ENCODE results near the gene CXCR5. TPM values are rescaled to one million over a fixed set of nuclear protein-coding genes. Genes with fewer than 3 reads are reported as not detected.

Gene CXCR5
- total and polyA plus RNA-seq, 2 donors (not counting 1 experiment from before 2014, with no cell fraction given) = 111 to 163 TPM

- Histone ChIP-seq H3K79me2 (ENCODE audit: control insufficient read depth, insufficient read depth, low read length) (peaks cover 42% of the 10 kb centered on the region), H3K4me3 (ENCODE audit: control extremely low read depth in 1 of 5, extremely low read depth in 1 of 5, insufficient read depth in 1 of 5, low read depth in 2 of 5, low read length in 4 of 5) (no peak overlapping the region), H3K36me3 (replicated peaks in 1 of 2; ENCODE audit: control extremely low read depth in 1 of 2, control insufficient read depth in 1 of 2, extremely low read depth in 1 of 2, insufficient read depth in 2 of 2, low read length in 1 of 2) (peaks cover 0 to 4% of the 10 kb centered on the region in 2 experiments), H3K9ac (ENCODE audit: low read length) (no peak overlapping the region), H3K4me1 (ENCODE audit: control insufficient read depth in 2 of 2, insufficient read depth in 2 of 2, low read length in 2 of 2) (peaks cover 43 to 60% of the 10 kb centered on the region in 2 donors), H3K9me3 (ENCODE audit: control extremely low read depth in 1 of 3, control insufficient read depth in 2 of 3, insufficient read depth in 1 of 3, low read length in 2 of 3) (no peaks in the 10 kb centered on the region), H4K20me1 (ENCODE audit: control insufficient read depth, insufficient read depth, low read length, poor library complexity, severe bottlenecking) (peaks cover 23% of the 10 kb centered on the region), H2AFZ (ENCODE audit: insufficient read depth, low read depth, low read length, poor library complexity, severe bottlenecking) (no peak overlapping the region), H3K27ac (ENCODE audit: low read length in 2 of 2) (peak overlapping the region; percentile 96 to 99), H3K4me2 (replicated peaks; ENCODE audit: low read depth, low read length, poor library complexity, severe bottlenecking) (peak overlapping the region; percentile 98), H3K27me3 (replicated peaks in 1 of 4; ENCODE audit: control extremely low read depth in 1 of 4, control insufficient read depth in 3 of 4, insufficient read depth in 4 of 4, low read length in 3 of 4) (no peaks in the 10 kb centered on the region)
- POLR2A ChIA-PET = interaction anchor here (3.0 to 3.3 kb wide), 2 partner anchors 14 to 136 kb away, joined by 25 to 38 read pairs; partner anchors contain the start of gene DDX6
- CTCF ChIA-PET = interaction anchor here (0.6 to 12.7 kb wide), 5 partner anchors 12 to 237 kb away, joined by 3 to 288 read pairs (median 3); no protein-coding TSS in a partner anchor
- H3K4me3 Mint-ChIP-seq = peak overlapping the region; percentile 99
- H3K4me1 Mint-ChIP-seq = peaks cover 63% of the 10 kb centered on the region
- intact Hi-C loops (cut with micrococcal nuclease) = loop anchor here (1.0 kb wide), 2 partner anchors 13 to 137 kb away; no protein-coding TSS in a partner anchor
- no peaks in the 10 kb centered on the region for H3K27me3 Mint-ChIP-seq
- TF ChIP-seq CTCF (IDR thresholded peaks at IDR 0.05) (no peak), EZH2 (IDR thresholded peaks at IDR 0.05; ENCODE audit: borderline replicate concordance, insufficient read depth, low read depth, low read length, poor library complexity, severe bottlenecking) (no peak)
- H3K9me3 Mint-ChIP-seq (ENCODE audit: insufficient read depth) = no peaks in the 10 kb centered on the region
- DNase-seq (no peak), ATAC-seq (ENCODE audit: low read depth) (no peak)
- WGBS (ENCODE audit: insufficient coverage) = 14% methylated on average over 5 of the region's 7 CpGs
- peak overlapping the region; percentile 98 for H3K27ac Mint-ChIP-seq
Observed at GRCh38 chr11:118927554-118928100, 43.9 kb downstream of the CXCR5 start.
